Astrocyte of the spinal cord (primary cell): Measurements from ENCODE around the gene CARD9.
"Not testable (repeated sequence)": the region's sequence is repeated elsewhere in the genome, so short reads cannot be mapped to it uniquely, and the experiment has no call there.

Experiments used
- DNase-seq: peaks from one replicate; pipeline ENCODE4 v3.0.0; 2011; ENCODE audit warnings: low read depth, low spot score
- H3K4me3 ChIP-seq: 2 replicates; pipeline ENCODE4 v1.5.1; 2011; ENCODE audit warnings: low read depth, mild to moderate bottlenecking, low read length, moderate library complexity
- in situ Hi-C: cut with HindIII; loops from 2 replicates; pipeline ENCODE4 v1.10.0; 2017; ENCODE audit warnings: low sequenced_read_pairs
- TF ChIP-seq, protein P1 (sequence below): IDR thresholded peaks from 2 replicates; pipeline ENCODE4 v1.5.1; 2012; ENCODE audit warnings: low read depth, mild to moderate bottlenecking, low read length, inconsistent platforms

Gene CARD9

DNA sequence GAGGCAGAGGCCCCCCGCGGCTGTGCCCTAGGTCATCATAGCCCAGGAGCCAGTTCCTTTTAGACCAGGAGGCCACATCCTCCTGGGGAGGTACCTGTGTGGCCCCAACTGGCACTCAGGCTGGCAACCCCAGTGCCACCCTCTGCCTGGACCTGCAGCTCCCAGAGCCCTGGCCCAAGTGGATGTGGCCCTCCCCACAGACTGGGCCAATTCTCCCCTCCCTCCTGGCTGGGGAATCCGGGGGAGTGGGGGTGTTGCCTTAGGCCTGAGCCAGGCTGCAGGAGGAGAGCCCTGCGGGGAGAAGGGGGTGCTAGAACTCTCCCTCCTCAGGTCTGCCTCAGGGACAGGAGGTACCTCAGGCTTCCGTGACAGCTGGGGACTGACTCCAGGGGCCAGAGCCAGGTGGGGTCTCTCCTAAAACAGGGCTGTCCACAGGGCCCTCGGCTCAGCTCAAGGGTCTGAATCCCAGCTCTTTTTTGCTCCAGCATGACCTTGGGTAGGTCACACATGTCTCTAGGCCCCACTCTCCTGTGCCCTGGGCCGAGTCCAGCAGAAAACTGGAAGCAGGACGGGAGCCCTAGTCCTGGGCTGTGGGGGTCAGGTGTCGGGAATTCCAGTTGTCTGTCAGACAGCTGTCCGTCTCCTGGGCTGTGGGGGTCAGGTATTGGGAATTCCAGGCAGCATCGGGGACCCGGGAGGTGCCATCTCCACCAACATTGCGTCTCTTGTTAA is 19.5 kb downstream of the CARD9 start:
- in situ Hi-C loops = no loop called here
- DNase-seq = no peak
- no peak overlapping the region for H3K4me3 ChIP-seq
- TF ChIP-seq, protein P1, sequence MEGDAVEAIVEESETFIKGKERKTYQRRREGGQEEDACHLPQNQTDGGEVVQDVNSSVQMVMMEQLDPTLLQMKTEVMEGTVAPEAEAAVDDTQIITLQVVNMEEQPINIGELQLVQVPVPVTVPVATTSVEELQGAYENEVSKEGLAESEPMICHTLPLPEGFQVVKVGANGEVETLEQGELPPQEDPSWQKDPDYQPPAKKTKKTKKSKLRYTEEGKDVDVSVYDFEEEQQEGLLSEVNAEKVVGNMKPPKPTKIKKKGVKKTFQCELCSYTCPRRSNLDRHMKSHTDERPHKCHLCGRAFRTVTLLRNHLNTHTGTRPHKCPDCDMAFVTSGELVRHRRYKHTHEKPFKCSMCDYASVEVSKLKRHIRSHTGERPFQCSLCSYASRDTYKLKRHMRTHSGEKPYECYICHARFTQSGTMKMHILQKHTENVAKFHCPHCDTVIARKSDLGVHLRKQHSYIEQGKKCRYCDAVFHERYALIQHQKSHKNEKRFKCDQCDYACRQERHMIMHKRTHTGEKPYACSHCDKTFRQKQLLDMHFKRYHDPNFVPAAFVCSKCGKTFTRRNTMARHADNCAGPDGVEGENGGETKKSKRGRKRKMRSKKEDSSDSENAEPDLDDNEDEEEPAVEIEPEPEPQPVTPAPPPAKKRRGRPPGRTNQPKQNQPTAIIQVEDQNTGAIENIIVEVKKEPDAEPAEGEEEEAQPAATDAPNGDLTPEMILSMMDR = no peak

DNA sequence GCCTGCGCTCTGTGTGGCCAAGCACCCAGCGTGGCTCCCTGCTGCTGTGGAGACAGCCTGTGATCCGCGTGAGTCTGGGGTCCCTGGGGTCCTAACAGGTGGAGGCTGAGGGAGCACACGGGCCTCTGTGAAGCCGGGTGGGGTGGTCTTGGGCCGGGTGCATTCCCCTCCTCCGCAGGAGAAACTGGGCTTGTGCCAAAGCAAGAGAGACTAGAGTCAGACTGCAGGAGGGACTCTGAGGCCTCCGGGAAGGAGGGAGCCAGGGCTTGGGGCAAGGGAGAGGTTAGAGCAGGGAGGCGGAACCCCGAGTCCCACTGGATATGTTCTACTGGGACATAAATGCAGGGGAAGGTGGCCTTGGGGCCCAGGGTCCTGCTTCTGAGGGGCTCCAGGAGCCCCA is 20.4 kb downstream of the CARD9 start:
- H3K4me3 ChIP-seq = no peak overlapping the region
- DNase-seq = no peak
- in situ Hi-C loops = no loop called here
- TF ChIP-seq, protein P1 = no peak

DNA sequence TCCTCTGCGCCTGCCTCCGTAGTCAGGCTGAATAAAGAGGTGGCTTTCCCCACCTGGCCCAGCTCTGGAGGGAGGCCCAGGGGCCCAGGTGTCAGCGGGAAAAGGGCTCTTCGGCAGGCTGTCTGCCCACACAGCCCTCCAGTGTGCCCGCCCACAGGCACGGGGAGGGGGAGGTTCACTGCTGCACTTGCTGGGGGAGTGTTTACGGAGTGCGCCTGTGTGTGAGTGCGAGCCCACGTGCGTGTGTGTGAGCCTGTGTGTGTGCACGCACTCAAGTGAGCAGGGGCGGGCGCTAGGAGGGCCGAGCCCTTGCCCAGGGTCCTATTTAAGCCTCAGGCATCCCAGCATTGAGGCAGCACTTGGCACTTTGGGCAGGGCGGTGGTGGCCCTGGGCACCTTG is 20.8 kb downstream of the CARD9 start:
- TF ChIP-seq, protein P1 = no peak
- in situ Hi-C loops = no loop called here
- DNase-seq = no peak
- no peak overlapping the region for H3K4me3 ChIP-seq

DNA sequence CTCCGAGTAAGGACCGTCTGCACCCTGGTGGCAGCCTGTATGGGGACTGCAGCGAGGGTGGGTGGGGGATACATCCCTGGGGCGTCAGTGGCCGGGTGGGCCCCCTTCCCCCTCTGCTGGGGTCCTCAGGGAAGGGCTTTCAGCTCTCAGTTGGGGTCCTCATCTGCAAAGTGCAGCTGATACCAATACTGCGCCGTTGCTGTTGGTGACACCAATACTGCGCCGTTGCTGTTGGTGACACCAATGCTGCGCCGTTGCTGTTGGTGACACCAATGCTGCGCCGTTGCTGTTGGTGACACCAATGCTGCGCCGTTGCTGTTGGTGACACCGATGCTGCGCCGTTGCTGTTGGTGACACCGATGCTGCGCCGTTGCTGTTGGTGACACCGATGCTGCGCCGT is 21.6 kb downstream of the CARD9 start:
- in situ Hi-C loops, DNase-seq, H3K4me3 ChIP-seq: not testable (repeated sequence)

DNA sequence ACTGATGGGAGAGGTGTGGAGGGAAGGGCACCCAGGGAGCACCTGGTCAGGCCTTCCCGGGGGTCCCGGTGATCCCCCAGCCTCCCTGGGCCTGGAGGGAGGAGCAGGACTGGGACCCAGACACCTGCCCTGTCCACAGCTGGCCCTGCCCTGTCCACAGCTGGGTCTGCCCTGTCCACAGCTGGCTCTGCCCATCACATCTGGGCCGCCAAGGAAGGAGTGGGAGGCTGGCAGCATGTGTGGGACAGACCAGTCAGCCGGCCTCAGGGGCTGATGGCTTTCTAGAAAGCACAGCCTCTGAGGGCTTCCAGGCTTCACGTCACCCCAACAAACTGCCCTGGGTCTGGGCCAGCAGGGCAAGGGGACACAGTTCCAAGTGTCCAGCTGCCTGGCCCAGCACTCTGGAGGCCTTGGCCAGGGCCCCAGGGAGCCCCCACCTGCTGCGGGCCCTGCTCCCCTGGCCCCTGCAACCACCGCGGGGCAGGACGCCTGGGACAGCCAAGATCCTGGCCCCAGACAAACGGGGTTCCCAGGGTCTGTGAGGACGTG is 22.1 kb downstream of the CARD9 start:
- H3K4me3 ChIP-seq = no peak overlapping the region
- in situ Hi-C loops = no loop called here
- TF ChIP-seq, protein P1 = no peak
- no peak for DNase-seq

DNA sequence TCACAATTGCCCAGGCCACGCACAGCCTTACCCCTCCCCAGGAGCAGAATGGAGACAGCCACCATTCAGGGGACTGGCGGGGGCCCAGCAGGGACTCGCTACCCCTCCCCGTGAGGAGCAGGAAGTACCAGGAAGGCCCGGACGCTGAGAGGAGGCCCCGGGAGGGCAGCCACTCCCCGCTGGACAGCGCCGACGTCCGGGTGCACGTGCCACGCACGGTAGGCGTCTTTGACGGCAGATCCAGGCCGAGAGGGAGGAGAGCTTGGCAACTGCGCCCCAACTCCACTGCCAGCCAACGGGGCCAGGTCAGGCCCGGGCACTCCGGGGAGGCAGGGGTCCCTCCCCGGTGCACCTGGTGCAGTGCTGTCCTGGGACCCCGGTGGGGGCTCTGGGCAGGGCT is 23.9 kb downstream of the CARD9 start:
- in situ Hi-C loops = no loop called here
- DNase-seq = no peak
- no peak overlapping the region for H3K4me3 ChIP-seq
- TF ChIP-seq, protein P1 = no peak

DNA sequence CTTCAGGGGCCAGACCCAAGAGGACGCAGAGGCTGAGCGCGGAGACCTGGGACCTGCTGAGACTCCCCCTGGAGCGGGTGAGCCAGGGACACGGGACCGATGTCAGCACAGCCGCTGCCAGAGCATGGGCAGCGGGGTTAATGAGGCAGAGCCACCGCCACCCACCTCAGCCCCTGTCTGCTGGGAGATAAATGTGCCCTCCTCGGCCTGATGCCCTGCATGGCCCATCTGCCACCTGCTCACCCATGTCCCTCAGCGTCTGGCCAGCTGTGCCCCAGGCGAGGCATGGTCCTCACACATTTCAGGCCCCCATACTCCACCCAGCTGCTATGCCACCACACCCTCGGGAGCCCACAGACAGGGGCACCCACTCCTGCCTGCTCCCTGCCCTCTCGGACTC is 24.8 kb downstream of the CARD9 start:
- DNase-seq = no peak
- in situ Hi-C loops = no loop called here
- H3K4me3 ChIP-seq = no peak overlapping the region

More for the DNA sequence above, 24.8 kb downstream of the CARD9 start:
- TF ChIP-seq, protein P1 = no peak
